GM06990 (cell line): ENCODE data around the gene MEGF6.

Experiments used
- DNase-seq: peaks from one replicate; pipeline ENCODE4 v3.0.0-alpha.2; 2011; ENCODE audit not compliant: insufficient read length; ENCODE audit errors: extremely low read depth
- H3K27me3 ChIP-seq: replicated peaks from 2 replicates; pipeline ENCODE4 v1.6.0; 2011; ENCODE audit warnings: low read length; ENCODE audit not compliant: control insufficient read depth, insufficient read depth
- H3K36me3 ChIP-seq: 2 replicates; pipeline ENCODE4 v1.5.1; 2011; ENCODE audit warnings: low read length; ENCODE audit not compliant: control insufficient read depth, insufficient read depth
- H3K4me3 ChIP-seq: replicated peaks from 2 replicates; pipeline ENCODE4 v1.5.1; 2011; ENCODE audit warnings: low read depth, mild to moderate bottlenecking, control low read depth, low read length
- TF ChIP-seq, protein P1 (sequence below): IDR thresholded peaks from 2 replicates; pipeline ENCODE4 v1.5.1; 2011; ENCODE audit warnings: low read length, control low read depth, mild to moderate bottlenecking, inconsistent platforms; ENCODE audit not compliant: insufficient read depth, poor library complexity, severe bottlenecking

MEGF6 gene

DNA sequence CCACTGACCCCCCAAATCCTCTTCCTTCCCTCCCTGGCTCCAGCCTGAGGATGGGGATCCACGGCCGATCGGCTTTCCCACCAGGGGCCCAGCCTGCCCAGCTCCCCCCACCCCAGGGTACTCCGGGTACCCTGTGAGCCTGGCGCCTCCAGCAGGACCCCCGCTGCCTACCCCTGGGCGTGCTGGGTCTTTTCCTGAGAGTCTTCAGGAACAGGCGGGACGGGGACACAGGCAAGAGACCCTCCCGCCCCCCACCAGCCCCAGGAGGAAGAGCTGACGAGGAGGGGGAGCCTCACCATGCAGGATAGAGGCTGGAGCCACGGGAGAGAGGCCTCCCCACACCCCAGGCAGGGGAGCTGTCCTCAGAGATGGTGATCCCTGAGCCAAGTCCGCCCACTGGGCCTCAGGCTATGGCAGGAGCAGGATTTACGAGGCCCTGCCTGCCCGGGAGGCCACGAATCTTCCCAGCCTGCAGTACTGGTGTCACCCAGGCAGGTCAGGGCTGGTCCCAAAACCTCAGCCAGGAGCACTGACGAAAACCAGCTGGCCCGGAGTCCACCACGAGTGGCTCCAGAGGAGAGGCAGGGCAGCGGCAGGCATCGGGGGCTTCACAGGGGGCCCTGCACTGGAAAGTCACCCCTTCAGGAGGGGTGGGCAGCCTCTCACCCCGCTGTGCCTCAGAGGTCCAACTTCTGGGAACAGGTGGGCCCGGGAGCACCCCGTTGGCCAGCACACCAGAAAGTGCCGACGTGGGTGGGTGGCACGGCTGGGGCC lies 58.0 kb downstream of the MEGF6 start:
- H3K27me3 ChIP-seq: no peaks in the 10 kb centered on the region; the same call in 1 of the 2 replicates
- TF ChIP-seq, protein P1, sequence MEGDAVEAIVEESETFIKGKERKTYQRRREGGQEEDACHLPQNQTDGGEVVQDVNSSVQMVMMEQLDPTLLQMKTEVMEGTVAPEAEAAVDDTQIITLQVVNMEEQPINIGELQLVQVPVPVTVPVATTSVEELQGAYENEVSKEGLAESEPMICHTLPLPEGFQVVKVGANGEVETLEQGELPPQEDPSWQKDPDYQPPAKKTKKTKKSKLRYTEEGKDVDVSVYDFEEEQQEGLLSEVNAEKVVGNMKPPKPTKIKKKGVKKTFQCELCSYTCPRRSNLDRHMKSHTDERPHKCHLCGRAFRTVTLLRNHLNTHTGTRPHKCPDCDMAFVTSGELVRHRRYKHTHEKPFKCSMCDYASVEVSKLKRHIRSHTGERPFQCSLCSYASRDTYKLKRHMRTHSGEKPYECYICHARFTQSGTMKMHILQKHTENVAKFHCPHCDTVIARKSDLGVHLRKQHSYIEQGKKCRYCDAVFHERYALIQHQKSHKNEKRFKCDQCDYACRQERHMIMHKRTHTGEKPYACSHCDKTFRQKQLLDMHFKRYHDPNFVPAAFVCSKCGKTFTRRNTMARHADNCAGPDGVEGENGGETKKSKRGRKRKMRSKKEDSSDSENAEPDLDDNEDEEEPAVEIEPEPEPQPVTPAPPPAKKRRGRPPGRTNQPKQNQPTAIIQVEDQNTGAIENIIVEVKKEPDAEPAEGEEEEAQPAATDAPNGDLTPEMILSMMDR: no peak
- DNase-seq: no peak
- no peaks in the 10 kb centered on the region for H3K36me3 ChIP-seq
- no peak overlapping the region for H3K4me3 ChIP-seq

DNA sequence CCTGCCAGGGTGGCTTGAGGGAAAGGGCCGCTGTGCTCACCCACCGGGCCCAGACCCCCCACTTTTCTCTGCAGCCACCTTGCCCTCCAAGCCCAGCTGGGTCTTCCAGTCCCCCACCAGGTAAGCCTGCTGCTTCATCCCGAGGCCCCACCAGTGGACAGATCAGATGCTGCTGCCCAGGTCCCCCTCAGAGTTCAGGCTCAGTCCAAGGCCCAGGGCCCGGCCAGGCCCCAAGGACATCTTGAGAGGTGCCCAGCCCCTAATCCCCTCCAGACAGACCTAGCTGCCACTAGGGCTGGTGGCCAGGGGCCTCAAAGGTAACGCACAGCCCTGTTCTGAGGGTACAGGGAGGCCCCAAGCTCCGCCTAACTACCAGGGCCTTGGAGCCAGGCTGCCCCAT lies 58.6 kb downstream of the MEGF6 start:
- Histone ChIP-seq H3K27me3 (no peaks in the 10 kb centered on the region; the same call in 1 of the 2 replicates), H3K36me3 (no peaks in the 10 kb centered on the region), H3K4me3 (no peak overlapping the region)
- DNase-seq: no peak
- TF ChIP-seq, protein P1: no peak

DNA sequence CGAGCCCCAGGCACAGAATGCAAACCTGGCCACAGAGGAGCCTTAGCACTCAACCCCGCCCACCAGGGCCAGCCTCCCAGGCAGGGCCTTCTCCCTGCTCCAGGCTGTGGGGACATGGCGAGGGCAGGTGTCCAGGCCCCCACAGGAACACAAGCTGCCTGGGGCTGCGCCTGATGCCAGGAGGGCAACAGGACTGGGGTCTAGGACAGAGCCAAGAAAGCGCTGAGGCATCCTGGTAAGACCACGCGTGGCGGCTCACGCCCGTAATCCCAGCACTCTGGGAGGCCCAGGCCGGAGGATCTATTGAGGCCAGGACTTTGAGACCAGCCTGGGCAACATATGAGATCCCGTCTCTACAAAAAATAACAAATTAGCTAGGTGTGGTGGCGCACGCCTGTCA lies 59.1 kb downstream of the MEGF6 start:
- Histone ChIP-seq H3K36me3 (no peaks in the 10 kb centered on the region), H3K27me3 (no peaks in the 10 kb centered on the region; the same call in 1 of the 2 replicates), H3K4me3 (no peak overlapping the region)
- no peak for DNase-seq
- TF ChIP-seq, protein P1: no peak

GRCh38 chr1:3551711-3552110 lies 59.6 kb downstream of the MEGF6 start:
- Histone ChIP-seq H3K27me3 (no peaks in the 10 kb centered on the region; the same call in 1 of the 2 replicates), H3K36me3 (no peaks in the 10 kb centered on the region), H3K4me3 (no peak overlapping the region)
- DNase-seq: no peak
- TF ChIP-seq, protein P1: peak; percentile 1

- Histone ChIP-seq H3K27me3 (no peaks in the 10 kb centered on the region; the same call in 1 of the 2 replicates), H3K4me3 (no peak overlapping the region), H3K36me3 (no peaks in the 10 kb centered on the region)
- TF ChIP-seq, protein P1: no peak
- no peak for DNase-seq
These were observed 60.0 kb downstream of the MEGF6 start for GRCh38 chr1:3551290-3551678.
